H1 (cell line): ENCODE results near the gene MFSD6L. TPM values are rescaled to one million over a fixed set of nuclear protein-coding genes. Genes with fewer than 3 reads are reported as not detected.

Experiments
- ASH2L ChIP-seq: fragments of 200-600, 300-600 bp; sonication (generic); IDR thresholded peaks from one replicate; pipeline ENCODE4 v1.7.1; 2017; ENCODE audit warnings: low read length
- CBX8 ChIP-seq: fragments of 300-800, 300-1000 bp; sonication (generic); IDR thresholded peaks from 2 replicates; pipeline ENCODE4 v1.7.1; 2016; ENCODE audit warnings: low read depth, low read length, borderline replicate concordance
- E2F6 ChIP-seq: IDR thresholded peaks from 2 replicates; pipeline ENCODE4 v1.6.1; 2012; ENCODE audit warnings: inconsistent platforms
- FOSL1 ChIP-seq: IDR thresholded peaks from 2 replicates; pipeline ENCODE4 v1.6.1; 2011; ENCODE audit warnings: mild to moderate bottlenecking, low read depth, low read length, moderate library complexity; ENCODE audit not compliant: insufficient read depth
- KDM4A ChIP-seq: IDR thresholded peaks from one replicate; pipeline ENCODE4 v1.7.1; 2012; ENCODE audit warnings: low read depth, mild to moderate bottlenecking, moderate library complexity, low read length, inconsistent platforms; ENCODE audit not compliant: severe bottlenecking
- POLR2AphosphoS5 ChIP-seq: IDR thresholded peaks from 2 replicates; pipeline ENCODE4 v1.6.1; 2011; ENCODE audit warnings: low read depth, low read length
- RFX5 ChIP-seq: IDR thresholded peaks from 2 replicates; pipeline ENCODE4 v1.6.1; 2011; ENCODE audit warnings: low read depth, low read length, improper control_type of control experiment, borderline replicate concordance
- SIRT6 ChIP-seq: IDR thresholded peaks from one replicate; pipeline ENCODE4 v1.7.1; 2012; ENCODE audit warnings: low read length, inconsistent platforms
- SIX5 ChIP-seq: IDR thresholded peaks from 2 replicates; pipeline ENCODE4 v1.6.1; 2011; ENCODE audit warnings: mild to moderate bottlenecking, low read depth, low read length
- polyA plus RNA-seq, 7 experiments: library from polyadenylated mRNA; depleted of rRNA in 3 of 7; stranded (reverse) in 5 of 7; unstranded in 2 of 7; fragments of >200 nt in 5 of 7; fragments of 200-250 nt in 2 of 7; gene quantifications; 1 replicate in 5 of 7; 2 replicates in 1 of 7; 4 replicates in 1 of 7; pipeline versions ENCODE4 v1.2.1 to v1.2.3, GENCODE V29; 2011 to 2013; ENCODE audit warnings: missing spikeins in 2 of 7, mixed read lengths in 2 of 7
- total RNA-seq: library from RNA; stranded (reverse); fragmentation: NEBNext Ultra II Directional; extraction: Animal tissue kit (Norgen Biotek cat#: 25700); gene quantifications from 2 replicates; pipeline ENCODE4 v1.2.1, GENCODE V29; 2021

The MFSD6L gene
- total and polyA plus RNA-seq, 2 of the 8 experiments (the other 6 are each of a cell fraction or from before 2014, with no cell fraction given): 2.6 to 2.7 TPM

GRCh38 chr17:8826808-8827435 is 27.8 kb upstream of the MFSD6L start (continued):
- TF ChIP-seq FOSL1 (no peak), ASH2L (no peak), POLR2AphosphoS5 (no peak), E2F6 (no peak), SIRT6 (no peak), KDM4A (no peak), CBX8 (no peak), RFX5 (no peak), SIX5 (no peak)
